ENCODE measurements around the gene KLK14.

The KLK14 gene

GRCh38 chr19:51083181-51083580, 494 bp upstream of the KLK14 start:
- TF ChIP-seq CTCF (IDR thresholded peaks at IDR 0.05): no peak

- TF ChIP-seq CTCF (IDR thresholded peaks at IDR 0.05): no peak
Observed at GRCh38 chr19:51081476-51081875, 1.2 kb downstream of the KLK14 start.

GRCh38 chr19:51079481-51080110, 3.1 kb downstream of the KLK14 start:
- no peak for TF ChIP-seq CTCF (IDR thresholded peaks at IDR 0.05)

- no peak for TF ChIP-seq CTCF (IDR thresholded peaks at IDR 0.05)
Observed at GRCh38 chr19:51078731-51079130, 4.0 kb downstream of the KLK14 start.

GRCh38 chr19:51078104-51078503, 4.6 kb downstream of the KLK14 start:
- no peak for TF ChIP-seq CTCF (IDR thresholded peaks at IDR 0.05)

- no peak for TF ChIP-seq CTCF (IDR thresholded peaks at IDR 0.05)
Observed at GRCh38 chr19:51076631-51077213, 6.0 kb downstream of the KLK14 start.

GRCh38 chr19:51075998-51076397, 6.7 kb downstream of the KLK14 start:
- TF ChIP-seq CTCF (IDR thresholded peaks at IDR 0.05): no peak

GRCh38 chr19:51071095-51071405, 11.6 kb downstream of the KLK14 start:
- no peak for TF ChIP-seq CTCF (IDR thresholded peaks at IDR 0.05)

Data from LNCAP (cell line).